Mucosa of descending colon (tissue), 3 donors: Measurements from ENCODE around the gene KIAA1755. TPM values are rescaled to one million over a fixed set of nuclear protein-coding genes. Genes with fewer than 3 reads are reported as not detected.

ENCODE experiments used
- ATAC-seq: fragments of 200-7000 bp; cut with Tn5 transposase; one replicate; pipeline ENCODE4 v1.9.1; 2020; ENCODE audit warnings: mild to moderate bottlenecking, moderate library complexity
- DNase-seq, 3 donors: peaks; one replicate each; pipeline ENCODE4 v3.0.0-alpha.2; 2020
- H3K36me3 ChIP-seq: fragments of 200-600 bp; one replicate; pipeline ENCODE4 v1.8.0; 2021; ENCODE audit warnings: low read depth, mild to moderate bottlenecking
- H3K4me1 ChIP-seq: fragments of 200-600 bp; one replicate; pipeline ENCODE4 v1.8.0; 2021; ENCODE audit warnings: low read depth, mild to moderate bottlenecking
- H3K4me3 ChIP-seq: fragments of 200-600 bp; one replicate; pipeline ENCODE4 v1.8.0; 2021; ENCODE audit warnings: mild to moderate bottlenecking
- H3K9me3 ChIP-seq: fragments of 200-600 bp; one replicate; pipeline ENCODE4 v1.8.0; 2021; ENCODE audit warnings: mild to moderate bottlenecking
- CTCF ChIP-seq: fragments of 200-600 bp; IDR thresholded peaks from one replicate; pipeline ENCODE4 v1.8.0; 2022; ENCODE audit warnings: antibody characterized with exemption, mild to moderate bottlenecking
- intact Hi-C, 2 donors: fragments of 100-400 bp; cut with DNase I in 1 of 2; cut with micrococcal nuclease in 1 of 2; formaldehyde crosslinking; loops; one replicate each; pipeline versions ENCODE4 v1.11.0 to v1.11.1; 2022; cut with DNase I, micrococcal nuclease
- total RNA-seq, 3 donors: library from RNA; stranded (reverse); fragmentation: NEBNext Ultra II Directional in 2 of 3; extraction: Animal tissue kit (Norgen Biotek cat#: 25700) in 2 of 3; gene quantifications; one replicate each; pipeline versions ENCODE4 v1.2.1 to v1.2.4, GENCODE V29; 2021 to 2023
- donor health status: DM: no; HTN: no; CAD: no; lungs with moderate emphysema.
- donor health status: DM: no; HTN: no; CAD: no.
- donor health status: DM: no; HTN: yes; CAD: no.

Gene KIAA1755
- total RNA-seq, 3 donors from 2014 or later: 1.2 to 22.4 (median 3.4) TPM

DNA sequence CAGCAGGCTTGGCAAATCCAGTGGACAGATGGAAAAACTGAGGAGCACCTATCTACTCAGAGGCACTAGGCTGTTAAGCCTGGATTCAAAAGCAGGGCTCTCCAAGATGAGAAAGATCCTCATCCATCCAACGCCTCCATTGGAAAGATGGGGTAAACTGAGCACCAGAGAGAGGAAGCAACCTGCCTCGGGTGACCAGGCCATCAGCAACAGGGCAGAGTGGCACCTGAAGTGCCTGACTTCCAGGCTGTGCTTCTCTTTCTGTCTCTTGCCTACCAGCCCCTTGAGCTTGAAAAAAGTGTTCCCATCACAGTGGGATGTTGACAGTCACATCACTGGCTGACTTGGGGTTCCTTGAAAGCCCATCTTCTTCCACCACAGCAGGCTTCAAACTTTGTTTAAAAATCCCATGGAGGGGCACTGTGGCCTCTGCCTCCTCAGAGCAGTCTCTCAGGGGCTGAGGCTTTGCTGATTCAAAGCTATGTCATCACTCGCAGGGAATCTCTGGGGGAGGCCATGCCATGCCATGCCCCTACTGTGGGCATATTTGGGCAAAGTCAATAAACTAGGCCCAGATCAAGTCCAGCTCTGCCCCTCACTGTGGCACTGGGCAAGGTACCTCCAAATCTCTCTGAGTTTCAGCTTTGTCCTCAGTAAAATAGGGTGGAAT, 50.7 kb downstream of the KIAA1755 start:
- H3K4me1 ChIP-seq: no peaks in the 10 kb centered on the region
- H3K4me3 ChIP-seq: no peak overlapping the region
- no peaks in the 10 kb centered on the region for H3K9me3 ChIP-seq
- ATAC-seq (no peak), DNase-seq (no peak)
- no peak for TF ChIP-seq CTCF
- intact Hi-C loops: no loop called here
- no peaks in the 10 kb centered on the region for H3K36me3 ChIP-seq

DNA sequence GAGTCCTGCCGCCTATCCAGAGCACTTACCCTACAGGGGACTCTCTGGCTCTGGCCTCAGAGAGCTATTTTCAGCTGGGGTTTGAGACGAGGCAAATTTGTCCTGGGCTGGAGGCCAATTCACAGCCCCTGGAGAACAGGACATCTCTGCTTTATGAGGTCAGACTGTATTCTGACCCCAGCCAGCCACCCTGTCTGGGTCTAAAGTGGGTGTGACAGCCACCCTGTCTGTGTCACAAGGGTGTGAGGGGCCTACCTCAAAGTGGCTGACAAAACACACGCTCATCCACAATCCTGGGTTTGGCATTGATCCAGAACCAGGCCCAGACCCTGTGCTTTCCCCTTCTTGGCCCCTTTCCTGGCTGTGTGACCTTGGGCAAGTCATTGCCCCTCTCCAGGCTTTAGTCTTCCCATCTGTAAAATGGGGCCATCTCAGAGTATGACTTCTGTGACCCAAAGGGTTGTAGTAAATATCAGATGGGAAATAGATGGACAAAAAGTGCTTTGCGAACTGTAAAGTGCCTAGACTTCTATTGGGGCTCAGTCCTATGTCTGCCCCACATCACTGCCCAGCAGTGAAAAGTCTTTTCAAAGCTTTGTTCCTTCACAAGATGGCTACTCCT, 51.4 kb downstream of the KIAA1755 start:
- no peak for TF ChIP-seq CTCF
- Histone ChIP-seq H3K36me3 (no peaks in the 10 kb centered on the region), H3K4me3 (no peak overlapping the region), H3K4me1 (no peaks in the 10 kb centered on the region), H3K9me3 (no peaks in the 10 kb centered on the region)
- ATAC-seq: no peak
- intact Hi-C loops: no loop called here
- DNase-seq: no peak

GRCh38 chr20:38208523-38208922, 52.0 kb downstream of the KIAA1755 start:
- no peak for ATAC-seq
- intact Hi-C loops: no loop called here
- DNase-seq: no peak
- no peaks in the 10 kb centered on the region for H3K9me3 ChIP-seq
- H3K36me3 ChIP-seq: no peaks in the 10 kb centered on the region
- no peak overlapping the region for H3K4me3 ChIP-seq
- no peaks in the 10 kb centered on the region for H3K4me1 ChIP-seq
- no peak for TF ChIP-seq CTCF

GRCh38 chr20:38208088-38208487, 52.4 kb downstream of the KIAA1755 start:
- Histone ChIP-seq H3K4me3 (no peak overlapping the region), H3K9me3 (no peaks in the 10 kb centered on the region), H3K4me1 (no peaks in the 10 kb centered on the region), H3K36me3 (no peaks in the 10 kb centered on the region)
- TF ChIP-seq CTCF: no peak
- intact Hi-C loops: no loop called here
- DNase-seq (no peak), ATAC-seq (no peak)

DNA sequence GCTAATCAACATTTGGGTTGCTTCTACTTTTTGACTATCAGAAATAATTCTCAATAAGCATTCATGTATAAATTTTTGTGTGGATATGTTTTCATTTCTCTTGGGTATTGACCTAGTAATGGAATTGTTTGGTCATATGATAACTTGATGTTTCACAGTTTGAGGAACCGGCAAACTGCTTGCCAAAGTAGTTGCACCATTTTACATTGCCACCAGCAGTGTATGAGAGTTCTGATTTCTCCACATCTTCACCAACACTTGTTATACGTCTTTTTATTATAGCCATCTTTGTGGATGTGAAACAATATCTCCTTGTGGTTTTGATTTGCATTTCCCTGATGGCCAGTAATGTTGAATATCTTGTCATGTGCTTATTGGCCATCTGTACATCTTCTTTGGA, 52.9 kb downstream of the KIAA1755 start:
- Histone ChIP-seq H3K4me1 (no peaks in the 10 kb centered on the region), H3K4me3 (no peak overlapping the region), H3K9me3 (no peaks in the 10 kb centered on the region), H3K36me3 (no peaks in the 10 kb centered on the region)
- TF ChIP-seq CTCF: no peak
- DNase-seq (no peak), ATAC-seq (no peak)
- intact Hi-C loops: no loop called here
